AG08396 (cell line): ENCODE data around the gene OSM.
A peak's percentile ranks its signal among the peaks of the same experiment; 100 is the strongest.
"Not testable (repeated sequence)": the region's sequence is repeated elsewhere in the genome, so short reads cannot be mapped to it uniquely, and the experiment has no call there.

Source experiments
- DNase-seq: peaks from one replicate; pipeline ENCODE4 v3.0.0; 2012; ENCODE audit warnings: low spot score, mixed read lengths

The OSM gene

DNA sequence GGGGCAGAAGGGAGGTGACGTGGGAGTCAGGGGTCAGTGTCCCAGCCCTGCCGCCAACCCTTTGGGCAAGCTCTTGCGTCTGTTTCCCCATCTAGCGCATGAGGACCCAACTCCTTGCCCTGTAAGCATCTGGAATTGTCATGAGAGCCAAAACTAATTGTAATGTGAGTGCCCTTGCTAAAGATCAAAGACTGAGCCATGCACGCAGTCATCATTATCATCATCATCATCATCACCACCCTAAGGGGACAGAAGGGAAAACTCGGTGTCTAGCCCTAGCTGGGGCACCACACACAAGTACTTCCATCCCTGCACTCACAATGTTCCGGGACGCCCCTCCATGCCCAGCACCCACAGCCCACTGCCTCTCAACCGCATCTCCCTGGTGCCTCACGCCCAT, 22.6 kb downstream of the OSM start:
- no peak for DNase-seq

GRCh38 chr22:30243661-30244060, 23.0 kb downstream of the OSM start:
- DNase-seq = no peak

GRCh38 chr22:30241576-30242371, 24.9 kb downstream of the OSM start:
- DNase-seq = no peak

GRCh38 chr22:30240541-30241417, 25.9 kb downstream of the OSM start:
- DNase-seq = no peak

DNA sequence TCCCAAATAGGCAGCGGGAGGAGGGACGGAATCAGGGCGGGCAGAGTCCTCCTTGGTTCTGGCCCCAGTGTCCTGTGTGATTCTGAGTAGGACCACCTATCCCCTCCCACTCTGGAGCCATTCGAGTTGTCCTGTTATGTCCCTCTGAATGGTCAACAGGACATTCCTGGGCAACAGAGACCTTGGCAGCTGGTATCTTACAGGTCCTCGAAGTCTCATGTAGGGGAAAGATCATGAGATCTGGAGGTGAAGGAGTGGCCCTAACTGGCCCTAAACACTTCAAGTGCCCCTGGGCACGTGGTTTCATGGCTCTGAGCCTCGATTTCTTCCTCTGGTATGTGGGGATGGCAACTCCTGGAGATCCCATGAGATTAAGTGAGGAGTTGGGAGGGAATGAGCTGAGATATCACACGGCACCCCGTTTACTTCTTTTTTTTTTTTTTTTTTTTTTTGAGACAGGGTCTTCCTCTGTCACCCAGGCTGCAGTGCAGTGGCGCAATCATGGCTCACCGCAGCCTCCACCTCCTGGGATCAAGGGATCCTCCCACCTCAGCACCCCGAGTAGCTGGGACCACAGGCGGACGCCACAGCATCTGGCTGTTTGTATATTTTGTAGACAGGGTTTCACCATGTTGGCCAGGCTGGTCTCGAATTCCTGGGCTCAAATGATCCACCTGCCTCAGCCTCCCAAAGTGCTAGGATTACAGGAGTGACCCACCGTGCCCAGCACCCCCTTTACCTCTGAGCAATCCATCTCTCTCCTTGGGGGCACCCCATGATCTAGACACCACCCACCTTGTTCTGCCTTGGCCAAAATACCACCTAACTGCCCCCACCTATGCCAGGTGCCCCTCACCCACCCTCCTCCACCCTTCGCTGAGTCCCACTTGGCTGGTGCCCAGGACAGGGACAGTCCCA, 26.9 kb downstream of the OSM start:
- DNase-seq = no peak

GRCh38 chr22:30238661-30239487, 27.8 kb downstream of the OSM start:
- no peak for DNase-seq

DNA sequence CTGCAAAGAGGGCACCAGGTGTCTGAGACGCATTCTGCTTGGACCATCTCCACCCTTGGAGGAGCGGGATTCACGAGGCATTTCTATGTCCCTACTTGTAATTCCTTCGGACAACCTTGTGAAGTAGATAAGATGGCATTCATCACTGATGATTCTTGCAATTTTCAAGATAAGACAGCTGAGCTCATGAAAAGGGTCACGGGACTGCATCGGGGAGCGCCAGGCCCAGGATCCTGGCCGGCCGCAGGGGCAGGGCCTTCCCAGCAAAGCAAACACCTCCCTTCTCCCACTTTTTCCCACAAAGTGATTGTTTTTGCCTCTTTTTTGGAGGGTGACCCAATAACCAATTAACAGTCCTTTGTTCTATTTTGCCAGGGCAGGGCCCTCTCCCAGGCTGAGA, 28.5 kb downstream of the OSM start:
- no peak for DNase-seq

- no peak for DNase-seq
These were observed 29.8 kb downstream of the OSM start for GRCh38 chr22:30236875-30237274.

DNA sequence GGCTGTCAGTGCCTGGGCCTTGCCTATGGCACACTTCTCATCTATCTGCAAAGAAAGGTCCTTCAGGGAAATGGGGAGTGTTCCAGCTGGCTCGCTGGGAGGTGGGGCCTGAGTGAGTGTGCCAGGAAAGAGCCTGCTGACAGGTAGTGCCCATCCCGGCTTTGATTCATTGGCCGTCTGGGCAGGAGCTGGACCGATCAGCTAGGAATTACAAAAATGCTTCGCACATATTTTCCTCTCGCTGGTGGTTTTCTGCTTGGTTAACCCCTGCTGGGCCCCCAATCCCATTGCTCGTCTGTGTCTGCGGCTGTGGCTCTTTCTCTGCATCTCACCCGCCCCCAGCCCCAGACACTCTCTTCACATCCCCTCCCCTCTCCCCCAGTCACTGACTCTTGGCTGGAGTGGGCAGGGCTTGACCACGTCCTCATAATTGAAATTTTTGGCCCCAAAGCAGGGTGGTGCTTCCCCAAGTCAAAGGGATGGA, 30.9 kb downstream of the OSM start:
- DNase-seq = peak; percentile 78

- no peak for DNase-seq
These were observed 31.7 kb downstream of the OSM start for GRCh38 chr22:30234786-30235470.

DNA sequence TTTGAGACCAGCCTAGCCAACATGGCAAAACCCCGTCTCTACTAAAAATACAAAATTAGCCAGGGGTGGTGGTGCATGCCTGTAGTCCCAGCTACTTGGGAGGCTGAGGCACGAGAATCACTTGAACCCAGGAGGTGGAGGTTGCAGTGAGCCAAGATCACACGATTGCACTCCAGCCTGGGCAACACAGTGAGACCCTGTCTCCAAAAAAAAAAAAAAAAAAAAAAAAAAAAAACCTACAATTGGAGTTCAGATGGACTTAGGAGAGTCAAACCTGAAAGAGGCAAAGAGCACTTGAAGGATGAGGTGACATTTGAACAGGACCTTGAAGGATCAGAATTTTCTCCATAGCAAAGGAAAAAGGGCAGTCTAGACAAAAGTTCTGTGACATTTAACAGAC, 32.3 kb downstream of the OSM start:
- DNase-seq = not testable (repeated sequence)

- DNase-seq = no peak
These were observed 33.1 kb downstream of the OSM start for GRCh38 chr22:30233582-30233981.

DNA sequence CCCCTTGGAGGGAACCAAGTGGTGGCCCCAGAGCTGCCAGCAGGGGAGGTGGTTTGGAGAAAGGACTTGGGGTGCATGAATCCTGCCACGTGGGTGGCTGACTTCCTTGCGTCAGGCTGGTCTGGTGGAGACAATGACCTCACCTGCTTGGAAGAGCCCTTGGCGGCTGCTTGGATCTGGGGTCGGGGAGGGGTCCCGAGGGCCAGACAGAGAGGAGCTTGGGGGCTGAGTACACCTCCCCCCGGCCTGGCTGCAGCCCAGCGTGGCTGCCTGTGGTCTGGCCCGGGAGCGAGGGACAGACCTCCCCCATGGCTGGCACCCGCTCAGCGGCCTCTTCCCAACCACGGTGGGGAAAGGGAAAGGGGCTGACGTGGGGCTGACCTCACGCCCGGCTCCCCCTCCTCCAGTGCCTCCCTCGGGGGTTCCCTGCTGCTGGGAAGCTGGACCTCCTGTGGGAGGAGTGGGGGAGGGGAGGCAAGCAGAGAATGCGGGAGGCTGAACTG, 33.9 kb downstream of the OSM start:
- DNase-seq = no peak

GRCh38 chr22:30230787-30231461, 35.7 kb downstream of the OSM start:
- no peak for DNase-seq

- DNase-seq = no peak
These were observed 36.3 kb downstream of the OSM start for GRCh38 chr22:30230330-30230729.

GRCh38 chr22:30228509-30229359, 37.9 kb downstream of the OSM start:
- DNase-seq = no peak

DNA sequence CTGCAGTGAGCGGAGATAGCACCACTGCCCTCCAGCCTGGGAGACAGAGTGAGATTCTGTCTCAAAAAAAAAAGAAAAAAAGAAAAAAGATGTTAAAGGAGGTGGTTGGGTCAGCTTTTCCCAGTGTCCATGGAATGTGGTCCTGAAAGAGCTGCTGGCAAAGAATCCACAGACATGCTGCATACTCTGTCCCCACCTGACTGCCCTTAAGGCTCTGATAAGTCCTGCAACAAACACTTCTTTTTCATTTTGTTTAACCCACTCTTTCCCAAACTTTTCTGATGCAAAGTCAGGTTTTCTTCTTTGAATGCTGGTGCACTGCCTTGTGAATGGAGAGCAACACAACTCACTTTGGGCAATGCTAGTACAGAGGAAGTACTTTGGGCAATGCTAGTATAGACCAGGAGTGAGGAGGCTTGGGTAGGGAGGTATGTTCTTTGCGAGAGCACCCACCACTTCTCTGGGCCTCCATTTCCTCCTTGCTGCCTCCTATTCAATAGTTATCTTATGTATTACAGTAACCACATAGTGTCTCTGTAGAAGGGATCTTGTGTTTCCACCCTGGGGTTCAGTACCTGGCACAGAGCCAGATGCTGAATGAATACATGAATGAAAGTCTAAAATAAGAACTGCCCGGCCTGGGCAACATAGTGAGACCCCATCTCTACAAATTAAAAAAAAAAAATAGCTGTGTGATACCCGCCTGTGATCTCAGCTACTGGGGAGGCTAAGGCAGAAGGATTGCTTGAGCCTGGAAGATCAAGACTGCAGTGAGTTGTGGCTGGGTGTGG, 39.0 kb downstream of the OSM start:
- no peak for DNase-seq
